ENCODE data around the gene PACSIN1.

The PACSIN1 gene

DNA sequence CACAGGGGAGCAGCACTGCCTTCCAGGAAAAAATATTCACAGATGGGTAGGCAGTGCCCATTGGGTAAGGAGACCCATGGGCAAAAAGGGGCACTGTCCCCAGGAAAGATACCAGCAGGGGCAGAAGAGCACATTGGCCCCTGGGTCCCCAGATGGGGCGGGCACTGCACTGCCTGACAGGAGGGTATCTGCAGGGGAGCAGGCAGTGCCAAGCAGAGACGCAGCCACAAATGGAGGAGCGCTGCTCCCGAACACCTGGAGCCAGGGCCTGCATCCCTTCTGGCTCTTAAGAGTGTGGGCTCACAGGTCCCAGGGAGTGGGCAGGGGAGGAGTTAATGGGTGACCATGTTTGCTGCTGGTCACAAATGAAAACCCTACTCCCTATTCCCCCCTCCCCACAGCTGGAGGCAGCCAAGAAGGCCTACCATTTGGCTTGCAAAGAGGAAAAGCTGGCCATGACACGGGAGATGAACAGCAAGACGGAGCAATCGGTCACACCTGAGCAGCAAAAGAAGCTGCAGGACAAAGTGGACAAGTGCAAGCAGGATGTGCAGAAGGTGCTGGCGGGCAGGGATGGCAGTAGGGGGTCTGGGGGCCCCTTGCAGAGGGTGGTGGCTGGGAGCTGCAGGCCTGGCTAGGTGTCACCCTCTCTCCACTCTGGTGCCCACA is 63.3 kb downstream of the PACSIN1 start:
- DNase-seq, result no peak

DNA sequence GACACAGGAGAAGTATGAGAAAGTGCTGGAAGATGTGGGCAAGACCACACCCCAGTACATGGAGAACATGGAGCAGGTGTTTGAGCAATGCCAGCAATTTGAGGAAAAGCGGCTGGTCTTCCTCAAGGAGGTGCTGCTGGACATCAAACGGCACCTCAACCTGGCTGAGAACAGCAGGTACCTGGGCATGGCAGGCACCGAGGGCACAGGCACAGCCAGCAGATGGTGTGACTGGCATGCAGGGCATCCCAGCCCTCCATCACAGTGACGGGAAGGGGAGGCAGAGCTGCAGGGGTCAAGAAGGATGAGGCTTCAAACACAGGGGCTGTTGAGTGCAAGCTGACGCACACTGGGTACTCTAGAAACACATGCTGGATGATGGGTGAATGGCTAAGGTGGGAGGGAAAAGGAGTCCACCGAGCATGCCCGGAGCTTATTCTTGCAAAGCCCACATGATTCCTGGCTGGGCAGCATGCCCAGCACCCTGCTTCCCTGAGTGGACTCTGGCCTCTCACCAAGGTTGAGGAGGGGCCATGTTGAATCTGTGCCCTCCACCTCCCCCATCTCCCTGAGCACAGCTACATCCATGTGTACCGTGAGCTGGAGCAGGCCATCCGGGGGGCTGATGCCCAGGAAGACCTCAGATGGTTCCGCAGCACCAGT is 63.9 kb downstream of the PACSIN1 start:
- no peak for DNase-seq

DNA sequence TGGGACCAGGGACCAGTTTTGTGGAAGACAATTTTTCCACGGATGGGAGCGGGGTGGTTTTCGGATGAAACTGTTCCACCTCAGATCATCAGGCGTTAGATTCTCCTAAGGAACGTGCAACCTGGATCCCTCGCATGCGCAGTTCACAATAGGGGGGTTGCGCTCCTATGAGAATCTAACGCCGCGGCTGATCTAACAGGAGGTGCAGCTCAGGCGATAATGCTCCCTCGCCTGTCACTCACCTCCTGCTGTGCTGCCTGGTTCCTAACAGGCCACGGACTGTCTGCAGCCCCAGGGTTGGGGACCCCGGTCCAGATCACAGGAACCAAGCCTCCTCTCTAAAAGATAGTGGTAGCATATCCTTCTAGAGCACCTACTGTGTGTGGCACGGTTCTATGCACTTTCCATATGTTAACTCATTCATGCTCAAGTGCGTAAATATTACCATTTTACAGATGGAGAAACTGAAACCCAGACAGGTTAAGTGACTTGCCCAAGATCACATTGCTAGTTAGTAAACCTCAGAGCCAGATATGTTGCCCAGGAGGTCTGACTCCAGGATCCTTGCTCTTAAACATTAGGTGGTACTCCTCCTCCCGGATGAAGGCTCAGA is 65.0 kb downstream of the PACSIN1 start:
- DNase-seq, result no peak

DNA sequence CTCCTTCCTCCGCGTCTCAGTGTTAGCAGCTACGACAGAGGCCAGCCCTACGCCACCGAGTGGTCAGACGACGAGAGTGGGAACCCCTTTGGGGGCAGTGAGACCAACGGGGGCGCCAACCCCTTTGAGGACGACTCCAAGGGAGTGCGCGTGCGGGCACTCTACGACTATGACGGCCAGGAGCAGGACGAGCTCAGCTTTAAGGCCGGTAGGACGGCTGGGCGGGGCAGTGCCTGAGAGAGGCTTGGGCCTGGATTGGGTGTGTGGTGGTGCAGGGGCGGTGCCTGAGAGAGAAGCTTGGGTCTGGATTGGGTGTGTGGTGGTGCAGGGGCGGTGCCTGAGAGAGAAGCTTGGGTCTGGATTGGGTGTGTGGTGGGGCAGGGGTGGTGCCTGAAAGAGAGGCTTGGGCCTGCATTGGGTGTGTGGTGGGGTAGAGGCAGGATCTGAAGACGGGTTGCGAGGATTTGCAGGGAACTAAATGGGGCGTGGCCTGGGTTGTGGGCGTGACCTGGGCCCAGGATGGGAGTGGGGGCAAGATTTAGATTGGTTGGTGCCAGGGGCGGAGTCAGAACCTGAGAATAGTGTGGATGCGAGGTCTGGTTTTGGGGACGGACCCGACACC is 65.8 kb downstream of the PACSIN1 start:
- DNase-seq, result no peak

DNA sequence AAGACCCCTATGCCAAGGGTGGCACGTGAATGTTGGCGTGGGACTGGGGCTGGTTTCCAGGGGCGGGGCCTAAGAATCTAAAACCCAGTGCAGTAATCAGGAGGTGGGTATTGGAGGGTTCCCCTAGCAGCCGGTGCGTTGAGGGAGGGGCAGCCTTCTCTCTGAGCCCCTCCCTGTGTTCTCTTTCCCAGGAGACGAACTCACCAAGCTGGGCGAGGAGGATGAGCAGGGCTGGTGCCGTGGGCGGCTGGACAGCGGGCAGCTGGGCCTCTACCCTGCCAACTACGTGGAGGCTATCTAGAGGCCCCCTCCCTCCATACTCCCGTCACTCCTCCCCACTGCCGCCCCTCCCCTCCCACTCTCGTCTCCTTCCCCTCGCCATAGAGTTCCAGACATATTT is 66.4 kb downstream of the PACSIN1 start:
- no peak for DNase-seq

DNA sequence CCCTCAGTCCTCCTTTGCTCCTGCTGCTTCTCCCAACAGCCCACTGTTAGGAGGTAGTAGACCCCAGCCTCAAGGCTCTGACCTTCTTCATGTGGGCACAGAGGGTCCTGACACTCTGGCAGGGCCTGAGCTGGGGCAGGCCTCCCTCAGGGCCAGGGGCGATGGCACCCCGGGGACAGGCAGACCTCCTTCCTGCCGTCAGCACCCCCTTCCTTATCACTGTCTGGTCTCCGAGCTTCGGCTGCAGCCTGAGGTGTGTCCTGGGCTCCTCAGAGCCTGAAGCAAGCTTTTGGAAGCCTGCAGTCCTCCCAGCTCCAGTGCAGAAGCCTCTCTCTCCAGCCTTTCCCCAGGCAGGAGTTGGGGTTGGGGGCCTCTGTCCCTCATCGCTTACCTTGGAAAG is 68.3 kb downstream of the PACSIN1 start:
- no peak for DNase-seq

DNA sequence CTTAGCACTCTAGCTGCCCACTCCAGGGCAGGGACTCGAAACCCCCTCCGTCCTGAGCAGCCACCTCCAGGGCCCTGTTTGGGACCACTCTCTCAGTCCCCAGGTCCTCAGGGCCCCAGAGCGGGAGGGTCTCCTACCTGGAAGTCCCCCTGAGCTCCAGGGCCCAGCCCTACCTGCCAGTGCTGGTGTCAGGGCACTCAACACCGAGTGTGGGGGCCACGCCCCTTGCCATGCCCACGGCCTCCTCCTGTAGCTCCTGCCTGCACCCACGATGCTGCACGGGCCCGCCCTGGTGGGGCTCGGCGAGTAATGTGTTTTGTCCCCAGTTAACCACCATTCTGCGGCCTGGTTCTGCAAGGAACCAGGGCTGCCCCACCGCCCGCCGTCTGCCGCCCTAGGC is 68.8 kb downstream of the PACSIN1 start:
- DNase-seq, result no peak

DNA sequence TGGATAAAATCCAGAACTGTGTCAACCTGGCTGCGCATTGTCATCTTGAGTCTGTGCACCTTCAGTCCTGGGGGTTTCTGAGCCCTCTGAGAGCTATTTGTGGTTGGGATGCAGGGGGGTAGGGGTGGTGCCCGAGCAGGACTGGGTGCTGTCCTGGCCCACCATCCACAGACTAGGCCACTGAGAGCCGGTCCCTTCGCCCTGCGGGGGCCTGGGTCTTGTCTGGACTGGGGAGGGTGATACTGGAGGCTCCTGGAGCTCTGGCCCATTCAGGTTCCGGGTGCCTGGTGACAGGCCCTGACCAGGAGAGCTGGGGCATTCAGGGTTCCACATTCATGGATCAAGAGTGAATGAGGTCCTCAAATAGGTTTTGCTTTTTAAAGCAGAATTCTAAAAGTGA is 69.3 kb downstream of the PACSIN1 start:
- no peak for DNase-seq

DNA sequence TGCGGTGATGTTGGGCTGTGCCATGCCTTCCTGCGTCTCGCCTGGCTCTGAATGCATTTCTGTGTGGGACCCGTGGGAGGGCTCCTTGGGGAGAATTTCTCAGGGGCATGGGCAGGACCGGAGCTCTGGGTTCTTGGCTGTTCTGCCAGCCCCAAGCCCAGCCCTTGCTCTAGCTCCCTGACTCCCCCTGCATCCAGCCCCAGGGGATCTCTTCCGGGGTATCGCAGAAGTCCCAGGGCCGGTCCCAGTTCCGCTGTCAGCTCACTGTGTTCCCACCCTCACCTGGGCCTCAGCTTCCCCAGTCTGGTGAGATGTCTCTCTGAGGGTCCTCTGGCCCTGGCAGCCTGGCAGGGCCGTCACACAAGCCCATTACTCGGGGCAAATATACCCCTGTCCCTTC is 69.8 kb downstream of the PACSIN1 start:
- no peak for DNase-seq

DNA sequence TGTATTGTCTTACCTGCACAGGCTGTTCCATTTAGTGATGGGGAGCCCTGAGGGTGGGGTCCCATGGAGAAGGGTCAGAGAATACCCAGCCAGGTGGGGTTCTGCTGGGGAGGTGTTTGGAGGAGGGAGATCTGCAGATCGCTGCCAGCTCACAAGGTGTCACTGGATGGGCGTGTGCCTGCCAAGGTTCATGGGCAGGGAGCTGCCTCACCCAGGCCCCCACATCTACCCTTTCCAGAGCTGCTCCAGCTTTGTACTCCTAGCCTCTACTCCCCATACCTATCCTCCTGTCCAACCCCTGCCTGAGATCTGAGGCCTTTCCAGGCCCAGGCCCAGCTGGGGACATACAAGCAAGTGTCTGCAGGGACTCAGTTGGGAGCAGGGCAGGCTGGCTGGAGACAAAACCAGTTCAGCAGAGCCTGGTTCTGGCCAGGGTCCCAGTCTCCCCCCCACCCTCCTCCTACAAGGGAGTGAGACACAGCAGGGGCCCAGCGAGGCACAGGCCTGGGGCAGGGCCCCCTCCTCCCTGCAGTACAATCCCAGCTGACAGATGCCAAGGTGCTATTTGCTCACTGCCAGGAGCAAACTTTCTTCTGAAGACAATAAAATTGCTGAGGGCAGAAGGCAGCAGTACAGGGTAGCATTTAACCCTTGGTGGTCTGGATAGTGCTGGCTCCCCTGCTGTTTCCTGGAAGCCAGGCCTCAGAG is 70.5 kb downstream of the PACSIN1 start:
- peak; percentile 69 for DNase-seq

DNA sequence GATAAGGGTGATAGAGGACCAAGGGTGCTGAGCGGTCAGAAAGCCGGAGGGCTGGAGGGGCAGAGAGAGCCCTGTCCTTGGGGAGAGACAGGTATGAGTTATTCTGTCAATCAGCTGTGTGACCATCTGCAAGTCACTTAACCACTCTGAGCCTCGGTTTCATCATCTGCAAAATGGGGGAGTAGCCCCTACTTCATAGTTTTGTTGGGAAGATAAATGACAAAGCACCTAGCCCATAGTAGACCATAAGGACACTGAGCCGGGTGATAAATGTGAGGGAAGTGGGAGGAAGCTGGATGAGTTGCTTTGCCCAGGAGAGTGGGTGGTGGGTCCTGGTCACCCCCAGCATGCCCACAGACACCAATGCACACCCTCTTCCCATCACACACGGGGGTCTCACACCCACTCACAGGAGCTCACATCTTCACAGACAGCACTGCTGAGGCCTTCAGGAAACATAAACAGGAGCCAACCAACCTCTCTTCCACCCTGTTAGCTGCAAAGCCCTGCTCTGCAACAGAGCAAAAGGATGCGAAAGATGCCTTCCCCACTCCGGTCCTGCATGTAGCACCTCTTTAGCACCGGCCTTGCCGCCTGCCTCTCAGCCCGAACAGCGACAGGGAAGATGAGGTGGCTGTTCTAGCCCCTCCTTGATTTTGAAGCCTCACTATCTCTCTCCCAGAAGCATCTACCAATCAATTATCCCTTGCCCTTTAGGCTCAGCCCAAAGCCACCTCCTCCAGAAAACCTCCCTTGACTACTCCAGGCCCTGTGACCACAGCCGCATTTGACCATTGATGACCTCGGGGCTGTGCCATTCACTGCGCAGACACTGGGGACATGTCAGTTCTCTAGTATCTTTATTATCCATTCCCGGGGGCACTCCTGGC is 71.3 kb downstream of the PACSIN1 start:
- no peak for DNase-seq

DNA sequence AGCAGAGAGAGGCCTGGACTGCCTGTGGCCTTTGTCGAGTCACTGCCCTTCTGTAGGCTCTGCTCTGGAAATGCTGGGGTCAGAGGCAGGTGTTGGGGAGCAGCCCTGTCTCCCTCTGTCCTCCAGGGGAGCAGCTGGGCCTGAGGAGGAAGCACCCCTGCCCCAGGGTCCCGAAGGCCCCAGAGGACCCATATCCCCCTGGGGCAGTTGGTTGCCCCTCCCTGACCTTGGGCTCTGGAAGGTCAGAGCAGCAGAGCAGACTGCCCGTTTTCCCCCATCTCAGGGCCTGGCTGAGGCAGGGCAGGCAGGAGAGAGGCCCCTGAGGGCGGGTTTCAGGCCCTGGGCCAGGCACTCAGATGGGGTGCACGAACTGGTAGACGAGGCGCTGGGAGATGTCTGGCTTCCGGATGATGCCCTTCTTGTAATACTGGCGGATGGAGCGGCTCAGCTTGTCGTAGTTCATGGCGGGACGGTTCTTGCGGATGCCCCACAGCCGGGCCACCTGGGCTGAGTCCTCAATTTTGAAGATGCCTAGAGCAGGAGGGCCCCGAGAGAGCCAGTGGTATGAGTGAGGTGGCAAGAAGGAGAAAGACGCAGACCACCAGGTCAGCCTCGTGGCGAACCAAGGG is 72.2 kb downstream of the PACSIN1 start:
- DNase-seq, result no peak

DNA sequence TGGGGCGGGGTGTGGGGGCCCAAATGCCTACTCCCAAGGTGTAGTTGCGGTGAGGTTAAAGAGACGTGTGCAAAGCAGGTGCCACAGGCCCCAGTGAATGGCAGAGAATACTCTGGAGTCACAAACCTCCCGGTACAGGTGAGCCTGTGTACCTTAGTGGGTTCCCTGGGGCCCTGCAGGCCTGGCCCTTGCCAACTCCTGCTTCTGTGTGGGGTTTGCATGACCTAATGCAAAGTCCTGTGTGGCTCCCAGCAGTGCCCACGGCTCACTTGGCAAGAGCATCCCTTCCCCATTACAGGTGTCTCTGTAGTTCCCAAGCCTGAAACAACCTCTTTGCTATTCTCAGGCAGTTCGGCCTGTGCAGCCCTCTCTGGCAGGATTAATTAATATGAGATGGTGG is 72.7 kb downstream of the PACSIN1 start:
- no peak for DNase-seq

DNA sequence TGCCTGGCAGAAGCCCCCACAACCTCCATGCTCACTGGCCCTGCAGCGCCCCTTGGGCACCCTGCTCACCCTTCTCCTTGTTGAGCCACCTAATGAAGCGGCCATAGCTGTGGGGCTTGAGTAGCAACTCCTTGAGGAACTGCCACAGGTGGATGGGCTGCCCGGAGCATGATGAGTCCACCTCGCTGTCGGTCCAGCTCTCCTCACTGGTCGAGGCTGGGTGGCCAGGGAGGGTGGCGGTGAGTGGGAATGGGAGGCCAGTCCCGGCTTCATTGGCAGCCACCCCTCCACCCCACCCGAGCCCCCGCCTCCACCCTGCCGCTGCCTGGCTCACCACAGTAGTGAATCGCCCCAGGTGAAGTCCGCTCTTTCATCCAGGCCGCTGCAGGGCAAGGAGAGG is 73.3 kb downstream of the PACSIN1 start:
- no peak for DNase-seq

DNA sequence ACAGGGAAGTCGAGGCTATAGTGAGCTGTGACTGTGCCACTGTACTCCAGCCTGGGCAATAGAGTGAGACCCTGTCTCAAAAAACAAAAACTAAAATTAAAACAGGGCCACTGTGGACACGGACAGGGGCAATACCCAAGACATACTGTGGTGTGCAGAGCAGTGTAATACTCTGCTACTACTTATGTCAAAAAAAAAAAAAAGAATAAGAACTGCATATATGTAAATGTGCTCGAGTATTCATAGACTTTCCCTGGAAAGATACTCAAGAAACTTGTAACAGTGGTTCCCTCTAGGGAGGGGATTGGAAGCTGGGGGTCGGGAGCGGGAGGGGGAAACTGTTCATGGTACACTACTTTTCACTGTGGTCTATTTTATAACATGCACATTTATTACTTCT is 74.3 kb downstream of the PACSIN1 start:
- DNase-seq, result no peak

DNA sequence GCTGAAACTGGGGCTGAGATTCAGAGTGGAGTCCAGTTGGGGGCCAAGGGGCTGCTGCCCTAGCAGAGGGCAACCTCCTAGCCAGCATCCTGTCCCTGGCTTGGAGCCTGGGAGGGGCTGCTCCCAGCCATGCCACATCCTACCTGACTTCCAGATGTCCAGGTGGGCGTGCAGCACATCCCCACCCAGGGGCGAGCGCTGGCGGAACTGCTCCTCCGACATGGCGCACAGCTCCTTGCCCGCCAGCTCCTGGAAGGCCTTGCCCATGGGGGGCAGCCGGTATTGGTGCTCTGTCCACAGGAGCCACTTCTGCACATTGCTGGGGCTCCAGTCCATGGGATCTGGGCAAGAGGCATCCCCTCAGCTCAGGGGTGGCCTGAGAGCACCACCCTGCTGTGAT is 75.0 kb downstream of the PACSIN1 start:
- no peak for DNase-seq

DNA sequence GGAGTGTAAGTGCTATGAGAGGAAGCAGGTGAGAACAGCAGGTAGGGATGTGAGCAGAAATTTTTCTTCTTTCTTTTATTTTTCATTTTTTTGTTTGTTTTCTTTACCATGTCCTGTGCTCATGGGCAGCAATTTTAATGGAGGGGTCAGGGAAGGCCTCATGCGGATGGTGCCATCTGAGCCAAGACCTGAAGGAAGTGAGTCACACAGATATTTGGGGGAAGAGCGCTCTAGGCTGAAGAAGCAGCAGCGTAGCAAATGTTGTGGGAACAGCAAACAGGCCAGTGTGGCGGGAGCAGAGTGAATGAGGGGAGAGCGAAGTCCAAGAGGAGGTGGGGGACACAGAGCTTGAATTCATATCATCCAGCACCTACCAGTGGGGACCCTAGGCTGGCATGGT is 77.5 kb downstream of the PACSIN1 start:
- DNase-seq, result no peak

DNA sequence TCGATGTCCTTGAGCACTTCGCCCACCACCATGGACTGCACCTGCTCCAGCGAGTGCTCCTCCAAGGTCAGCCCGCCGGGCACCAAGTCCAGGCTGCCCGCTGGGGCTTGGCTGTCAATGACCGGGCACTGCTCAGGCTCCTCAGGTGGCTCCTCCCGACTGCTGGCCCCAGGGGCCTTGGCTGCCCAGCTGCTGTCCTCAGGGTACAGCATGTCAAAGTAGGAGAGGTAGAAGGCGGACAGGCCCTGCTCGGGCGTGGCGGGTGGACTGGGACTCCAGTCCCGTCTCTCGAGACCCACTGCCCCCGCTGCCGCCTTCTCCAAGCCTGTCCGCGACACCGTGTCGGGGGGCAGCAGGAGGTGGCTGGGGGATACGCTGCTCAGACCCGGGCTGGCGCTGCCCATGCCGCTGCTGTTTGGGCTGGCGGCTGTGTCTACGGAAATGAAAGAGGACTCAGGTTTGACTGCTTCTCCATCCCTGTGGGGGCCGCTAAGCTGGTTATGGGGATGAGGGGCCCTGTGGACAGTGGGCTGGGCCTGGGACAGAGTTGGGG is 78.3 kb downstream of the PACSIN1 start:
- no peak for DNase-seq

DNA sequence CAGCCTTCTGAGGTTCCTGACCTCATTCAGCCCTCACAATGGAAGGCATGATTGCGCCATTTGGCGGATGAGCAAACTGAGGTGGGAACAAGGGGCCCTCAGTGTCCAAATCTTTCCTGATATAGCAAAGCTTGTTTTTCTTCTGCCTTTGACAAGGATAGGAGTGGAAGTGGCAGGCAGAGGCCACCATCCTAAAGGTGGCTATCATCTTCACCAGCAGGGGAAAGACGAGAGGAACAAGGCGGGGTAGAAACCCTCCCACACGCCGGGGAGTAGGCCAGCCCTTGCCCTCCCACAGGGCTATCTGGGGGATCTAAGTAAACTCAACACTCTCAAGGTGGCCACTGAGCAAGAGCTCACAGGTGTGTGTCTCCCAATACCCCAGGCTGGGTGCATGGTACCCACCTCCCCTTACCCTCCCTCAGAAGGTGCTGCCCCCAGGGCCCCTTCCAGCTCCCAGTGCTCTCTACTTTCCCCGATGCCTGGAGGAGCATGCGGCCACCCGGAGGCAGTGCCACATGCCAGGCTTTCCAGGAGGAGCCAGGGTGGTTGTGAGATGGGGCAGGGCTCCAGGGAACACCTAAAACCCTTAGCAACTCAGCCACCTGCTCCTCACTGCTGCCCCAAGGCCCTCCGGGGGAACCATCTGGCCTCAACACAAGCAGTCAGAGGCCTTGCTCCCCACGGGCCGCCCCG is 79.0 kb downstream of the PACSIN1 start:
- peak; percentile 94 for DNase-seq

DNA sequence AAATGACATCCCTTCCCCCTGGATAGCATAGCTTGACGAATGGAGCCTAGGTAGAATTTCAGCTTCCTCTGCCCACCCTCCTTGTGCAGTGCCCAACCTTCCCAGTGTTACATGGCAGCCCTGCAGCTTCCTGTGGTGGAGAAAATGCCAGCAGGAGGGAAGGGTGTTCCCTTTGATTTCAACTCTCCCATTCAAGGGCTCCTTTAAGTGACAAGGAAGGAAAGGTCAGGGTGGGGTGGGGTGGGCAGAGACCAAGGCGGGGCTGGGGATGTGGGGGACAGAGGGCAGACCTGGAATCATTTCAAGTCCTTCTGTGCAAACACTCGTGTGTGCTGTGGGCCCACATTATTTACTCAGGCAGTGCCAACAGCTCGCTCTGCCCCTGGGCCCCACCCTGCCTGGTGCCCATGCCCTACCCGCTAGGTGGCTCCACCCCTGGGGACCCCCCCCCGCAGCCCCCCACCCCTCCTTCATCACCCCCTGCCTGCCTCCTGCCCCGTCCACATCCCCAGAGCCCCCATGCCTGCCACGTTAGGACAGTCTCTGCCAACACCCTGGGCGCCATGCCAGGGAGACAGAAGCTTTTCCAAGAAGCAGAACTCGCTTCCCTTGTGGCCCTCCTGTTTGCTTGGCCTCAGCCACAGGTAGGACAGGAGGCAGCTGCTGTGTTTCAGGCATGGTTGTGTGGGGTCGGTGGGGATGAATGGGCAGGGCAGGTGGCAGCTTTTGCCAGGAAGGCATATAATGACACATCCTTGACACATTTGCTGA is 80.9 kb downstream of the PACSIN1 start:
- peak; percentile 94 for DNase-seq

Measured in NCI-H2171 (cell line).